ENCODE data around the gene ADNP. TPM values are rescaled to one million over a fixed set of nuclear protein-coding genes. Genes with fewer than 3 reads are reported as not detected.

ADNP gene
- total RNA-seq, 2 donors from 2014 or later, result 62.3 to 72.2 TPM

Other genes starting within 250 kb of the ADNP start
- under 1 TPM; 0.14 to 0.23 TPM for gene RIPOR3, start 239.9 kb downstream of the ADNP start, total RNA-seq
- 1 to 10 TPM; 4.3 to 5.0 TPM for gene PARD6B, start 199.9 kb downstream of the ADNP start, total RNA-seq
- gene BCAS4, start 136.4 kb downstream of the ADNP start, total RNA-seq, result 10 to 100 TPM; 13.6 to 26.7 TPM
- gene DPM1, start 27.1 kb upstream of the ADNP start, total RNA-seq, result 10 to 100 TPM; 56.6 to 64.3 TPM
- 1 to 10 TPM; 4.1 to 4.2 TPM for gene MOCS3, start 27.4 kb upstream of the ADNP start, total RNA-seq
- 1 to 10 TPM; 1.6 to 4.0 TPM for gene KCNG1, start 91.7 kb upstream of the ADNP start, total RNA-seq